Heart left ventricle (tissue), 16 donors: ENCODE results near the gene CDCP1. TPM values are rescaled to one million over a fixed set of nuclear protein-coding genes. Genes with fewer than 3 reads are reported as not detected.

Source experiments
- ATAC-seq, 4 donors: fragments of 200-7000 bp; cut with Tn5 transposase; one replicate each; pipeline ENCODE4 v1.9.1; 2020 to 2022; ENCODE audit warnings: moderate library complexity in 4 of 4, mild to moderate bottlenecking in 3 of 4, moderate number of reproducible peaks in 1 of 4
- DNase-seq, 5 donors: peaks; one replicate each; pipeline ENCODE4 v3.0.0-alpha.2; 2020
- H3K27ac ChIP-seq, 12 donors: fragments of 200-600 bp; sonication (generic) in 4 of 12; one replicate each; pipeline versions ENCODE4 v1.5.0 to v1.8.0; 2016 to 2022; ENCODE audit warnings: mild to moderate bottlenecking in 2 of 12
- H3K27me3 ChIP-seq, 9 donors: fragments of 200-600 bp; sonication (generic) in 2 of 9; one replicate each; pipeline versions ENCODE4 v1.5.1 to v1.8.0; 2016 to 2022; ENCODE audit warnings: mild to moderate bottlenecking in 3 of 9
- H3K36me3 ChIP-seq, 9 donors: fragments of 200-600 bp; sonication (generic) in 2 of 9; one replicate each; pipeline versions ENCODE4 v1.5.0 to v1.8.0; 2018 to 2022; ENCODE audit warnings: mild to moderate bottlenecking in 2 of 9
- H3K4me1 ChIP-seq, 12 donors: fragments of 200-600 bp; sonication (generic) in 4 of 12; one replicate each; pipeline versions ENCODE4 v1.5.0 to v1.8.0; 2016 to 2022; ENCODE audit warnings: mild to moderate bottlenecking in 3 of 12
- H3K4me3 ChIP-seq, 12 donors: fragments of 200-600 bp; sonication (generic) in 4 of 12; one replicate each; pipeline versions ENCODE4 v1.5.0 to v1.8.0; 2017 to 2022; ENCODE audit warnings: mild to moderate bottlenecking in 9 of 12, moderate library complexity in 4 of 12
- H3K9me3 ChIP-seq, 12 donors: fragments of 200-600 bp; sonication (generic) in 4 of 12; one replicate each; pipeline versions ENCODE4 v1.5.0 to v1.8.0; 2016 to 2022; ENCODE audit warnings: mild to moderate bottlenecking in 1 of 12
- POLR2A ChIP-seq, 2 donors: fragments of 450-650 bp; IDR thresholded peaks; one replicate each; pipeline ENCODE4 v1.6.1; 2017; ENCODE audit warnings: antibody characterized with exemption in 2 of 2, mild to moderate bottlenecking in 2 of 2, moderate library complexity in 2 of 2
- WGBS, 4 donors: extraction: QIAGEN DNeasy Blood & Tissue Kit in 2 of 4; methylation state at CpG; one replicate each; pipeline versions ENCODE4 v1.1.5 to v1.1.7; 2013 to 2018; 5-methylcytosine and 5-hydroxymethylcytosine counted together
- intact Hi-C, 10 donors: fragments of 100-400 bp; cut with DNase I; formaldehyde crosslinking; loops; one replicate each; pipeline versions ENCODE4 v1.11.1 to v1.14.2; 2022
- polyA plus RNA-seq, 2 donors: library from polyadenylated mRNA; stranded (reverse); fragments of 200-250 nt; gene quantifications; one replicate each; pipeline ENCODE4 v1.2.3, GENCODE V29; 2013
- total RNA-seq, 9 donors: library from RNA; depleted of rRNA in 2 of 9; stranded (reverse); fragments of >200 nt in 2 of 9; fragmentation: NEBNext Ultra II Directional in 3 of 9; extraction: Animal tissue kit (Norgen Biotek cat#: 25700) in 3 of 9; gene quantifications; one replicate each; pipeline versions ENCODE4 v1.1.0 to v1.2.4, GENCODE V29; 2016 to 2023
- TF ChIP-seq, protein P1 (sequence below), 12 donors: fragments of 200-600 bp; sonication (generic) in 4 of 12; IDR thresholded peaks; one replicate each; pipeline versions ENCODE4 v1.5.0 to v1.8.0; 2018 to 2022; ENCODE audit warnings: antibody characterized with exemption in 12 of 12, mild to moderate bottlenecking in 5 of 12
- donor health status: ischemic (EF 13 %, LVEDD 7.1; RV severe dilation, severe dysfunction).
- donor health status: healthy with polysubstance abuse.
- donor health status: DM: no; HTN: yes; CAD: no.
- donor health status: DM: no; HTN: no; CAD: no.
- donor health status: ischemic (EF 25% LVEDD 6.9; RV normal size, moderate dysfunction).
- donor health status: ischemic (EF 25% LVEDD 5.7; RV mildly dilated, moderate dysfunction).
- donor health status: healthy.
- donor health status: DM: yes; HTN: yes; CAD: no.
- donor health status: ischemic (EF 35%, LVEDD 5.7; RV mildly dilated, moderate dysfunction).
- donor health status: nonischemic (EF 11% LVEDD 7.7; RV severe dilation, severe dysfunction).
- donor health status: DM: yes; HTN: yes; CAD: no.
- donor health status: PGD.
- donor health status: ischemic (EF 29% LVEDD 5.4; RV normal size, mild dysfunction).
- donor health status: nonischemic (EF 23%, LVEDD 6.1; RV moderate dilation, normal function).

CDCP1 gene
- total and polyA plus RNA-seq, 11 donors, result 0.11 to 5.8 (median 0.38) TPM

DNA sequence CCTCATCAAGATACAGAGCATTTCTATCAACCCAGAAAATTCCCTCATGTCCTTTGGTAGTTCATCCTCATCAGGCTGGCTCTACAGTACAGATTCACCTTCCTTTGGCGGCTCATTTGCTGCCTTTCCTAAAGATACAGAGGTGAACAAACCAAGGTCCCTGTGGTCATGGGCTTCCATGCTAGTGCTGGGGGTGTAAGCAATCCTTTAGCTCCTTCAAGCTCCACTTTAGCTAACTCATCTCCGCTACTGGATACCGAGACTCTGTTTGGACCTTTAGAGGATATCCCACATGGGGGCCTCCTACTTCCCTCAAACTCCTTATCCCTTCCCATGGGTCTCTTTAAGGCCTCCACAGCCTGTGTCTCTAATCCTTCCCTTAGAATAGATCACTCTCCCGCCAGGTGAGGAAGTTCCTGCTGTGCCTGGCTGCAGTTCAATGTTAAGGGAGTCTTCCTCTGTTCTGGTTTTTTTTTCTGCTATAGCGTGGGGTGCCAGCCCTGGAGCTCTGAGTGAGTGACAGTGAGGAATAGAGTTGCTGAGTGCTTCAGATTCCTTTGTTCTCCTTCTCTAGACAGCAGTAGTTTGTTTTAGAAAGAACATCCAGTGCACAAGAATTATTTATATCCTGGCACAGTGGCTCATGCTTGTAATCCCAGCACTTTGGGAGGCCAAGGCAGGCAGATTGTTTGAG lies 89.4 kb downstream of the CDCP1 start:
- no peak for TF ChIP-seq POLR2A (IDR thresholded peaks at IDR 0.05)
- TF ChIP-seq, protein P1, sequence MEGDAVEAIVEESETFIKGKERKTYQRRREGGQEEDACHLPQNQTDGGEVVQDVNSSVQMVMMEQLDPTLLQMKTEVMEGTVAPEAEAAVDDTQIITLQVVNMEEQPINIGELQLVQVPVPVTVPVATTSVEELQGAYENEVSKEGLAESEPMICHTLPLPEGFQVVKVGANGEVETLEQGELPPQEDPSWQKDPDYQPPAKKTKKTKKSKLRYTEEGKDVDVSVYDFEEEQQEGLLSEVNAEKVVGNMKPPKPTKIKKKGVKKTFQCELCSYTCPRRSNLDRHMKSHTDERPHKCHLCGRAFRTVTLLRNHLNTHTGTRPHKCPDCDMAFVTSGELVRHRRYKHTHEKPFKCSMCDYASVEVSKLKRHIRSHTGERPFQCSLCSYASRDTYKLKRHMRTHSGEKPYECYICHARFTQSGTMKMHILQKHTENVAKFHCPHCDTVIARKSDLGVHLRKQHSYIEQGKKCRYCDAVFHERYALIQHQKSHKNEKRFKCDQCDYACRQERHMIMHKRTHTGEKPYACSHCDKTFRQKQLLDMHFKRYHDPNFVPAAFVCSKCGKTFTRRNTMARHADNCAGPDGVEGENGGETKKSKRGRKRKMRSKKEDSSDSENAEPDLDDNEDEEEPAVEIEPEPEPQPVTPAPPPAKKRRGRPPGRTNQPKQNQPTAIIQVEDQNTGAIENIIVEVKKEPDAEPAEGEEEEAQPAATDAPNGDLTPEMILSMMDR (IDR thresholded peaks at IDR 0.05), result no peak
- peaks cover 0 to 70% (median 9%) of the 10 kb centered on the region in 12 donors for H3K4me1 ChIP-seq

GRCh38 chr3:45055411-45056143 lies 90.6 kb downstream of the CDCP1 start:
- H3K36me3 ChIP-seq, result no peaks in the 10 kb centered on the region
- no peaks in the 10 kb centered on the region for H3K27me3 ChIP-seq
- ATAC-seq (no peak), DNase-seq (no peak)
- H3K9me3 ChIP-seq, result no peaks in the 10 kb centered on the region
- TF ChIP-seq, protein P1 (IDR thresholded peaks at IDR 0.05), result peak in 7 of 12 donors; percentile 10 to 33 (median 22)
- no peak for TF ChIP-seq POLR2A (IDR thresholded peaks at IDR 0.05)
- peak overlapping the region in 4 of 12 donors; percentile 4 to 86 (median 78) for H3K27ac ChIP-seq
- WGBS, 4 donors, result 77 to 82% (median 80%) methylated on average over 7 of the region's 7 CpGs
- intact Hi-C loops, result loop anchor here in 3 of 10 donors (5.0 to 10.0 kb wide), 5 partner anchors 57 to 447 kb away; no protein-coding TSS in a partner anchor
- no peak overlapping the region for H3K4me3 ChIP-seq
- H3K4me1 ChIP-seq, result peaks cover 0 to 64% (median 9%) of the 10 kb centered on the region in 12 donors

More for the DNA sequence above, 89.4 kb downstream of the CDCP1 start:
- H3K9me3 ChIP-seq, result no peaks in the 10 kb centered on the region
- H3K36me3 ChIP-seq, result no peaks in the 10 kb centered on the region
- no peak overlapping the region for H3K4me3 ChIP-seq
- WGBS, 4 donors, result 40 to 51% (median 48%) methylated on average over 5 of the region's 5 CpGs
- ATAC-seq, result peak; percentile 87 to 94 (median 92)
- peak in 1 of 5 donors; percentile 46 for DNase-seq
- H3K27ac ChIP-seq, result peak overlapping the region; percentile 65 to 92 (median 74)
- intact Hi-C loops, result loop anchor here in 3 of 10 donors (5.0 to 10.0 kb wide), 5 partner anchors 56 to 446 kb away; no protein-coding TSS in a partner anchor
- no peaks in the 10 kb centered on the region for H3K27me3 ChIP-seq

GRCh38 chr3:45055032-45055410 lies 91.2 kb downstream of the CDCP1 start:
- no peaks in the 10 kb centered on the region for H3K9me3 ChIP-seq
- DNase-seq (no peak), ATAC-seq (peak in 1 of 4 donors; percentile 49)
- TF ChIP-seq POLR2A (IDR thresholded peaks at IDR 0.05), result no peak
- TF ChIP-seq, protein P1 (IDR thresholded peaks at IDR 0.05), result no peak
- H3K4me1 ChIP-seq, result peaks cover 0 to 62% (median 9%) of the 10 kb centered on the region in 12 donors
- H3K4me3 ChIP-seq, result no peak overlapping the region
- WGBS, 4 donors, result 56 to 64% (median 58%) methylated on average over 2 of the region's 2 CpGs
- peak overlapping the region in 2 of 12 donors; percentile 4 to 86 for H3K27ac ChIP-seq
- no peaks in the 10 kb centered on the region for H3K27me3 ChIP-seq
- intact Hi-C loops, result loop anchor here in 3 of 10 donors (5.0 to 10.0 kb wide), 5 partner anchors 57 to 447 kb away; no protein-coding TSS in a partner anchor
- no peaks in the 10 kb centered on the region for H3K36me3 ChIP-seq
